GM18520 (cell line): ENCODE data around the gene ZFHX3.
A peak's percentile ranks its signal among the peaks of the same experiment; 100 is the strongest.

Source experiments
- ATAC-seq: cut with Tn5 transposase; IDR thresholded peaks from one replicate; pipeline ENCODE4 v1.9.1; 2021; ENCODE audit not compliant: unreplicated experiment

Gene ZFHX3

DNA sequence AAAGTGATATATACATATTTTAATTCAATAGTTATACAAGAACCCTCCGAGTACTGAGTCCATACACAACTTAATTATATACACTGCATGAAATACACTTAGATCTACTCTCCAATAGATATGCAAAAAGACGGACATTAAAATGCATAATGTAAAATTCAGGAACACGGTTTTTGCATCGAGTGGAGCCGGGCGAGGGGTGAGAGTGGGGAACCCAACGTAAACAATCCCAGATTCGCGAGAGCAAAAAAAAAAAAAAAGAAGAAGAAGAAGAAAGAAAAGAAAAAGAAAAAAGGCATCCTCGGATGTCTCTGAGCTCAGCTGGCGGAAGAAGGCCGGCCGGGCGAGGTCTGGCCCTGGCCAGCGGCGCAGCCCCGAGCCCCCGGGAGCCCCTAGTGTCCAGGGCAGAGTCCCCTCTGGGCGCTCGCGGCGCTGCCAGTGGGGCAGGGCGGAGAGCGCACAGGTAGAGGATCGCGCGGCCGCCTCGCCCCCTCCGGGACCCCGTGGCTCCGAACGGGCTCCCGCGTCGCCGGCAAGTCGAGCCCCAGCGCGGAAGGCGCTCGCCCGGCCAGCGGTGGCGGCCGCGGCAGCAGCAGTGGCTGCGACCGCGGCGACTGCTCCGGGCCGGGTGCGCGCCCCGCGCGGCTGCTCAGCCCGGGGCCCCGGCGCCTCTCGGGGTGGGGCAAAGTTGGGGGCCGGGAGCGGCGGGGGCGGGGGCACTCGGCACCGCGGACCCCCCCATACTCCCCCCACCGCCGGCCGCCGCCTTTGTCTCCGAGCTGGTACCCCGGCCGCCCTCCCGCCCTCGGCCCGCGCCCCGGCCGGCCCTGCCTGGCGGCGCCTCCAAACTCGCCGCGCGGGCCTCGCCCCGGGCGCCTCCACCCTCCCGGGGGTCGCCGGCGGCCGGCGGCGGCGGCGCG, 9.6 kb upstream of the ZFHX3 start:
- ATAC-seq, result peak; percentile 40

GRCh38 chr16:73056921-73057290, 9.0 kb upstream of the ZFHX3 start:
- no peak for ATAC-seq

DNA sequence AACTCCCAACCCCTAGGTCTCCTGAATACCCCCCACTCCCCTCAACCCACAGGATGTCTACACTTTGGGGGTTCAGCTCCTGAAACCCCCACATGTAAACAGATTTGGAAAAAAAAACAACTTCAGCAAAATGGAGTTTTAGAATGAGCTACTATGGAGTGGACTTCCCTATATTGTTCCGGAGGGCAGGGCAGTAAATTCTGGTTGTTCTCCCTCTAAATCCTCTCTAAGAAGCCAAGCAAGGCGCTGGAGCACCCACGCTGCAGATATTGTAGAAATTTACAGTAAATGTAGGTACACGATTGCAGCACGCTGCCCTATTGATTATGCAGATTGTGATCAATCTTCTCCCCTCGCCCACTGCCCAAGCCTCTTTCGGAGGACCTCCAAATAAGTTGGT, 8.5 kb upstream of the ZFHX3 start:
- ATAC-seq, result no peak

DNA sequence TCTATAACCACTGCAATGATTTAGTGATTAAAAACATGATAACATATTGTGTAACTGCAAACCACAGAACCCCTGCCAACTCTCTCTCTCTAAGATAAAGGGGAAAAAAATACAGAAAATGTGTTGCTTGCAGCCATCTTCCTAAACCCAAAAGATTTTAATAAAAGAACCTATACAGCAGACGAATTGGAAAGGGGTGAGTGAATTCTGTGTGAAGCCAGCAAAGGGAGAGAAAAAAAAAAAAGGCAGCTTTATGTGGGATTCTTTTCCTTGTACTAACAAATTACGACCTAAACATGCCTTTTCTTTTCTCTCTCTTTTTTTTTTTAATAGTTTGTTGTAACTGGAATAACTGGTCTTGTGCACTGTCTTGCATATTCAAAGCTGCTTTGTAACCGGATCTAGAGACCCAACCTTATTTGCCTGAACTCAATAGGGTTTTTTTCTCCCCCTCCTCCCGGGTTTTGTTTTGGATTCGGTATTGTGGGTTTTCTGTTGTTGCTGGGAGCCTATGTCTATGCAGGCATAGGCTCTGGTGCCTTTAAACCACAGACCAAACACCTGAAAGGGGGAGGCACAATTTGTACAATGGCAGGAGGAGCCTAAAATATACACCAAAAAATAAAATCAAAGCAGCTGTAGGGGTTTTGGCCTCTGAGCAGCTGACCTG, 7.0 kb upstream of the ZFHX3 start:
- ATAC-seq, result no peak

DNA sequence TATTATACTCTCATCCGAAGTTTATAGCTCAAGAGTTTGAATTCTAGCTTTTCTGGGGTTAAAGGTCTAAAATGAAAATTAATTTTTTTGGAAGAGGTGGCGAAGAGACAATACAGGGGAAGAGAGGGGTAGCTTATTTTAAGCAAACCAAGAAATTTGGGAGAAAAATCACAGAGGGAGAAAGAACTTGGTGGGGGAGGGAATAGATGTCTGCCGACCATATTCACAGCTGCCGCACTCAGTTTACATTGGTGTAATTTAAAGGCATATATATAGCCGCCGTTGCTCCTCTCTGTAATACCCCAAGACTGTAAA, 6.5 kb upstream of the ZFHX3 start:
- no peak for ATAC-seq

DNA sequence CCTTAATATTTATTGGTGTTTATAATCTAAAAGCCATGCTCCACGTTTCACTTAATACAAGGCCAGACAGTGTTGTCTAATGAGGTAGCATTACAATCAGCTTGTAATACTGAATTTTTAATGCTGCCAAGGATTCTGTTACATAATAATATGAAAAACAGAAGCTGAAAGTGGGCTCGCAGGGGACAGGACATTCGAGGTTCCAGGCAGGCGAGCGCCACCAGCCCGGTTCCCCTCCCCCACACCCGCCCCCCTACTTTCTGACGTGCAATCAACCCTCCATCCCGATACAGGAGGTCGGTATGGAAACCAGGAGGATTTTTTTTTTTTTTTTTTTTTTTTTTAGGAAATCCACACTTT, 6.2 kb upstream of the ZFHX3 start:
- ATAC-seq, result no peak

- no peak for ATAC-seq
Measured at GRCh38 chr16:73053364-73054124, 5.6 kb upstream of the ZFHX3 start.

GRCh38 chr16:73053038-73053363, 5.1 kb upstream of the ZFHX3 start:
- no peak for ATAC-seq

DNA sequence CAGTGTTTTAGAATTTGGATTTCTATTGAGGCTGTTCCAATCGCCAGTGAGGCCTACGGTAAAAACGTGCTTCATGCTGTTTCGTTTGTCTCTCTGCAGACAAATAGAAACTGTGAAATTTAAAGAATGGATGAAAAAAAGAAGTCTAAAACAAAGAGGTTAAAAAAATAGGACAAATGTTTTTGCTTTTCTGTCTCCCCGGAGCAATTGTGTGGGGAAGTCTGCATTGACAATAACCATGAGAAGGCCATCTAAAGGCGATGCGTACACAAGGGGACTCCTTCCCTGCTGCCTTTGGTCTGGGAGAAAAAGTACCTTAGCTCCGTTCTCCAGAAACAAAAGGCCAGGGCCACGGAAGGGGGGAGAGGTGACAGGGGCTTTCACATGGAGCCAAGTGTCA, 4.6 kb upstream of the ZFHX3 start:
- ATAC-seq, result no peak

GRCh38 chr16:73051961-73052360, 4.0 kb upstream of the ZFHX3 start:
- no peak for ATAC-seq

- no peak for ATAC-seq
Measured at GRCh38 chr16:73051226-73051625, 3.3 kb upstream of the ZFHX3 start.

DNA sequence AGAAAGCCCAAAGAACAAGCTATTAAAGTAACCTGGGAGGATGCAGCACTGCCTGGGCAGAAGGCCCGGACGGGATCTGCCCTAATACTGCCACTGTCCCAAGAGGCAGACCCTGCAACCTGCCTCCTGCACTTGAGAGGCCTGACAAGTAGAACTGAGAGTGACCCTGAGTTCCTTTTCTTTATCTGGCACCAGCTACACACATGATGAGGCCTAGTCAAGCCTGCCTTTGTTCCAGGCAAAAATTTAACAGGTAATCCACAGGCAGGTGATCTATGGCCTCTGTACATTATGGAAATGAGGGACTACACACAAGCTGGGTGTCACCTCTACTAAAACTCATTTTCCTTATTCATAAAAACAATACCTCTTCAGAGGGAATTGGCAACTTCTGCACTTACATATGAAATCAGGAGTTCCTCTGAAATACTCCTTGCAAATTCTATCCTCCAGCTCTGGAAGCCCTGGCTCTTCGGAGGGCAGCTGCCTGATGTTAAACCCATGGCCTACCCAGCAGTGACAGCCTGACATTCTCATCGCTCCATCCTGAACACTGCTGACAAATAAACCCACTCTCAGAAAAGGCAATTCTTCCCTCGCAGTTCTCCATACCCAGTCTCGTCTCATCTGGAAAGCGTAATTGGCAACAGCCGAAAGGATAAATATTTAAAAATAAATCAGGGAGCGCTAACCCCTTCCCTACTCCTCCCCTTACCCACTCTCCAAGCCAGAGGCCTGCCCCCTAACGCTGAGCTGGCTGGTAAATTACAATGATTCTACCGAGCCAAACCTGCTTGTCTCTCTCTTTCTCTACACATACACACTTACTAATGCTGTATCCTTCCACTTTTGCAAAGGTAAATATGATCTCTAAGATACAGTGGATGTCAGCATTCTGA, 2.5 kb upstream of the ZFHX3 start:
- no peak for ATAC-seq

- ATAC-seq, result no peak
Measured at GRCh38 chr16:73049511-73049910, 1.6 kb upstream of the ZFHX3 start.

DNA sequence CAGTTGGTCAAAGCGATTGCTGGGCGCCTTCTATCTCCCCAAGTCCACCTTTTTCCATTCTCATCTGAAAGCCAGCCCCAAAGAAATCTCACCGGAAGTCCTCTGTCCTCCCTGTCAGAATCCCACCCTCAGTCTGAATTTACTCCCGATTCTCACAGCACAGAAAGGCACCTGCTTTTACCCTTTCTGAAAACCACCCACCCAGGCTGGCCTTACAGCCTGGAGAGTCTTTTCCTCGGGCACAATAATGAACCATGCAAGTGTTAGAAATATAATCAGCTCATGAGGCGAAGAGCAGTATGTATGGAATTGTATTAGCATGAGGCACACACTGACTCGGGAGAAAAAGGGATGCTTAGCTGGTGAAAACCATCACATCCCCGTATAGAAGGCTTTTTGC, 1.2 kb upstream of the ZFHX3 start:
- no peak for ATAC-seq

DNA sequence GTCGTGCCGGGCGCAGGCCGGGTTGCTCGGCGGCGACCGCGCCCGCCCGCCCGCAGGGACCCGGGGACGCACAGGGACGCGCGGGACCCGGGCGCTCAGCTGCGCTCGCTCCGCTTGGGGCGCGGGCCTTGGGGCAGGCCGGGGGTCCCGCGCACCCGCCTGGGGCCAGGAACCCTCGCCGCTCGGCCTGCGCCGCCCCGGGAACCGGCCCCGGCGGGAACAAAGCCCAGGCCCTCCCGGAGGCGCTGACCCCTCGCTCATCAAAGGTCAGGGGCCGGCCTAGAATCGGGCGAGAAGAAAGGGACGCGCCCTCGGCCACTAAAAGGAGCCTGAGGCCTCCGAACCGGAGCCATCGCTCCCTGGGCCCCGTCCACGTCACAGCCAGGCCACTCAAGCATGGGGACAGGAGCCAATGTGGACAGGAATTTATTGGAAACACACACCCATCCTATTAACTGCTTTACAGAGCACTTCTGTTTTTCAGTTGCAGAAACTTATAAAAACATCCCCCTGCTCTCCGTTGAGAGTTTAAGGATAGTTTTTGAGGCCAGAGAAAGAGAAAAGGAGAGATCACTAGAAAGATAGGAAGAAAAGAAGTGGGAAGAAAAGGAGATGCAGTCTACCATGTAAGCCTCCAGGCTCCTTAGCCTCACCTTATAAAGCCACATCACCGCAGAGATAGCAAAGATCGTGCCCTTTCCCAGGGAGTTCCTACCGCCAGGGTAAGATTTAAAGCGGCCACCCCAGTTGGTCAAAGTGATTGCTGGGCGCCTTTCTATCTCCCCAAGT, 558 bp upstream of the ZFHX3 start:
- ATAC-seq, result peak; percentile 2

DNA sequence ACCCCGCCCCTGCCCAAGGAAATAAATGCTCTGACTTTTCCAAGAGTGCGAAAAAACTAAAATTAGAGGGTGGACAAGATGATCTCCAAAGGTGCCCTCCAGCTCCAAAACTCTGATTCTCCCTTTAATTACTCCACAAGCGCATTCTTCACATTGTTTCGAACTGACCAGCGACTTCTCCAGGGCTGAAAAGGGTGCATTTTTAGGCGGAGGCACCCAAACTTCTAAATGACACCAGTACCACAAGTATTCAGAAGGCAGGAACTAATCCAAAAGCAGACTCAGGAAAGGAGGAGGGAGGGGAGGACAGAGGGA, 750 bp downstream of the ZFHX3 start:
- no peak for ATAC-seq

DNA sequence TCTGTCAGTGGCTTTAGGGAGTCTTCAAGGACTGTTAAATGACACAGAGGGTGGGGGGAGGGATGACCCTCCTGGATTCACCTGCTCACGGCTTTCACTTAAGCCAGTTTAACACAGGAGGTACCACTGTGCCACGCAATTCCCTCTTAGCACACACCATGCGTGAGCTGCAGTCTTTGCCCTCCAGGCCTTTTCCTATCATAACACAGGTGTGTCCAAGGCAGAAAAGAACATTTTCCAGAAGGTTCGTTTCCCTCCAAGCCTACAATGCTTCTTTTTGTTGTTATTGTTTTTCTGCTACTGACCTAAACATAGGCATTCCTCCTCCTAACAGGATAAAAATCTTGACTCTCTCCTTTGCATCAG, 1.1 kb downstream of the ZFHX3 start:
- no peak for ATAC-seq

GRCh38 chr16:73046202-73046848, 1.6 kb downstream of the ZFHX3 start:
- no peak for ATAC-seq

DNA sequence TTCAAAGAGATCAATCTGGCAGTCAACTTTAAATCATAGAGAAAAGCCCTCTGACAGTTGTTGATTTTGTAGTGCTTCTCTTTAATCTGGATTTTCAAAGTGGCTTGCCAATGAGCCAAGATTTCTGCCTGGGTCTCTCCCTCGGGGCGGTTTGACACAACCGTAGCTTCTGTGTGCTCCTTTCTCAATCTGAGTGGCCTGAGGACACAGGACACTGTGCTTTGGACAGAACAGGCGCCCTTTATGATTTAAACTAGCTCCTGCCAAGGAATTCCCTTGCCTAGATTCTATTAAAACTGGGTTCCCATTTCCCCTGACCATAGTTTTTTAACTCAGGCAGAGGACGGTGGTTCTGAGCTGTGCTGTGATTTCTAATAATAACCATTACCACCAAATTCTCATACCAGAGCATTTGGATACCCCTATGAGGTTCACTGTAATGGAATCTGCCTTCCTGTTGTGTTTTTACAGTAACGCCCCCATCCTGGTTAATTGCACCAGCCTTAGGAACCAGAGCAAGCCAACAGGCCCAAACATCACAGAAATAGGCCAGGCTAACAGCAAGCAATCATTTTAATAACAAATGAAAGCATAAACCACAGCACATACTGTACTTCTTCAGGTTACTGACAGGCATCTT, 4.0 kb downstream of the ZFHX3 start:
- no peak for ATAC-seq

DNA sequence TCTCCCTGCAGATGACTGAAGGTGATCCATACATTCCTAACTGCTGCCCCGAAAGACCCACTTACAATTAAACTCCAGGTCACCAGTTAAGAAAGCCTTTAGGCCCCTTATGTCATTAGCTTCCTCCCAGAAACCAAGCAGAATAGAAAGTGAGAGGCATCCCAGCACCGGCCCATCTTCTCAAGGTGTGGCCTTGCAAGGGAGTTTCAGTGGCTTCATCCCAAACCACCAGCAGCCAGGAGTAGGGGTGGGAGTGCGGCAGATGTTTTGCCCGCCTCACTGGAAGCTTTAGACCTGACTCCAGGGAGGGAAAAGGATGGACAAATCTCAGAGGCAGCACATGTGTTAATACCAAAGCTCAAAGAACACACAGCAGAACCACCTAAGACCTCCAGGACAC, 5.1 kb downstream of the ZFHX3 start:
- ATAC-seq, result no peak
